BE2C (cell line): ENCODE data around the gene TFAP2B.

Source experiments
- DNase-seq: peaks from one replicate; pipeline ENCODE4 v3.0.0-alpha.2; 2020
- H3K27me3 ChIP-seq: fragments of 250-450 bp; sonication (Bioruptor Pico); 2 replicates; pipeline ENCODE4 v1.5.1; 2020; ENCODE audit warnings: mild to moderate bottlenecking
- H3K36me3 ChIP-seq: fragments of 250-450 bp; sonication (Bioruptor Pico); 2 replicates; pipeline ENCODE4 v1.5.1; 2020; ENCODE audit warnings: mild to moderate bottlenecking
- H3K4me1 ChIP-seq: fragments of 250-450 bp; sonication (Bioruptor Pico); 2 replicates; pipeline ENCODE4 v1.5.1; 2020
- H3K4me3 ChIP-seq: 2 replicates; pipeline ENCODE4 v1.5.1; 2011; ENCODE audit warnings: low read depth, low read length
- H3K9me3 ChIP-seq: fragments of 250-450 bp; sonication (Bioruptor Pico); 2 replicates; pipeline ENCODE4 v1.5.1; 2020
- TF ChIP-seq, protein P1 (sequence below): IDR thresholded peaks from 2 replicates; pipeline ENCODE4 v1.5.1; 2012; ENCODE audit warnings: mild to moderate bottlenecking, low read depth, low read length

TFAP2B gene

DNA sequence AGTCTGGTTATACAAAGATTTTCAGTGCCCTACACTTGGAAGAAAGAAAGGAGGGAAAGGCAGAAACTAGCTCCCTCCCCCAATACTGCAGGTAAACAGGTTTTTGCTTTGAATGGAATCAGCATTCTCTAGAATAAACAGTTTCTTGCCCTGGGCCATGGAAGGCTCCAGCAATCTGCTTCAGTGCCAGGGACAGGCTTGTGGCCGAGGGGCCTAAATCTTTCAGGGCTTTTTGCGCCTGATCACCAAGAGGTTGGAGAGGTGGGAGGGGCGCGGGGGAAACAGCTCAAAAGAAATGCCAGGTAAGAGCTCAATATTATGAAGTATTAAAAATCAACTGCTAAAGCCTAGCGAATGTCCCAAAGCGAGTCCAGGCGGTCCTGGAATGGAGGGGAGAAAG is 23.8 kb downstream of the TFAP2B start:
- no peaks in the 10 kb centered on the region for H3K27me3 ChIP-seq
- H3K4me3 ChIP-seq: no peak overlapping the region
- H3K4me1 ChIP-seq: no peaks in the 10 kb centered on the region; the same call in 1 of the 2 replicates
- TF ChIP-seq, protein P1, sequence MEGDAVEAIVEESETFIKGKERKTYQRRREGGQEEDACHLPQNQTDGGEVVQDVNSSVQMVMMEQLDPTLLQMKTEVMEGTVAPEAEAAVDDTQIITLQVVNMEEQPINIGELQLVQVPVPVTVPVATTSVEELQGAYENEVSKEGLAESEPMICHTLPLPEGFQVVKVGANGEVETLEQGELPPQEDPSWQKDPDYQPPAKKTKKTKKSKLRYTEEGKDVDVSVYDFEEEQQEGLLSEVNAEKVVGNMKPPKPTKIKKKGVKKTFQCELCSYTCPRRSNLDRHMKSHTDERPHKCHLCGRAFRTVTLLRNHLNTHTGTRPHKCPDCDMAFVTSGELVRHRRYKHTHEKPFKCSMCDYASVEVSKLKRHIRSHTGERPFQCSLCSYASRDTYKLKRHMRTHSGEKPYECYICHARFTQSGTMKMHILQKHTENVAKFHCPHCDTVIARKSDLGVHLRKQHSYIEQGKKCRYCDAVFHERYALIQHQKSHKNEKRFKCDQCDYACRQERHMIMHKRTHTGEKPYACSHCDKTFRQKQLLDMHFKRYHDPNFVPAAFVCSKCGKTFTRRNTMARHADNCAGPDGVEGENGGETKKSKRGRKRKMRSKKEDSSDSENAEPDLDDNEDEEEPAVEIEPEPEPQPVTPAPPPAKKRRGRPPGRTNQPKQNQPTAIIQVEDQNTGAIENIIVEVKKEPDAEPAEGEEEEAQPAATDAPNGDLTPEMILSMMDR: no peak
- DNase-seq: no peak
- H3K36me3 ChIP-seq: peaks cover 74% of the 10 kb centered on the region
- H3K9me3 ChIP-seq: no peaks in the 10 kb centered on the region

DNA sequence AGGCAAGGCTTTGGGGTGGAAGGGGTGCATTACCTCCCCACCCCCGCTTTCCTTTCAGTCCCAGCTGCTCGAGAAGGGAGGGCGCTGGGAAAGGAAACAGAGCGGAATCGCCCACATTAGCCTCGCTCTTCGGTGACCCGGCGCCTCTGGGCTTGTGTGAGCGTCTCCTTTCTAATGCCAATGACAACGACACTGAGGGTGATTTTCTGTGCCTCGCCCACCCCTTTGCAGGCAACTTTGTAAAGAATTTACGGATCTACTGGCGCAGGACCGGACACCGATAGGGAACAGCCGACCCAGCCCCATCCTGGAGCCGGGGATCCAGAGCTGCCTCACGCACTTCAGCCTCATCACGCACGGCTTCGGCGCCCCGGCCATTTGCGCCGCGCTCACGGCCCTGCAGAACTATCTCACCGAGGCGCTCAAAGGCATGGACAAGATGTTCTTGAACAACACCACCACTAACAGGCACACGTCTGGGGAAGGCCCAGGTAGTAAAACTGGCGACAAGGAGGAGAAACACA is 24.3 kb downstream of the TFAP2B start:
- no peak for DNase-seq
- no peaks in the 10 kb centered on the region for H3K27me3 ChIP-seq
- H3K4me3 ChIP-seq: no peak overlapping the region
- H3K36me3 ChIP-seq: peaks cover 70% of the 10 kb centered on the region
- H3K4me1 ChIP-seq: no peaks in the 10 kb centered on the region; the same call in 1 of the 2 replicates
- TF ChIP-seq, protein P1: no peak
- H3K9me3 ChIP-seq: no peaks in the 10 kb centered on the region

DNA sequence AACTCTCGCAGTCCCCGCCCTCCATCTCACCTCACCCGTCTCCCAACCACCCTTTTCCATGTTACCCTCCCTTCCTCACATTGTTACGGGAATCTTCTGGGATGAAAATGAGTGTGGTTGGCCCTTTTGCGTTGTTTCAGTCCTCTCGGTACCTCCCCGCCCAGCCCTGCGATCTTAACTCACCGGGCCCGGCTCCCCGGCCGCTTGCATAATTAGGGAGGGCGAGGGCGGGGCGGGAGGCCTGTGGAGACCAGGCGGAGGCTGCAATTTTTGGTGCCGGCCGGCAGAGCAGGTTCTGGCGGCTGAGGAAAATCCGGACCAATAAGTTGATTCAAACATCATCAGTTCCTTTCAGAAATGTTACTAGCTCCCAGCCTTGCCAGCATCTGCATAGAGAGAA is 25.2 kb downstream of the TFAP2B start:
- H3K4me1 ChIP-seq: no peaks in the 10 kb centered on the region; the same call in 1 of the 2 replicates

DNA sequence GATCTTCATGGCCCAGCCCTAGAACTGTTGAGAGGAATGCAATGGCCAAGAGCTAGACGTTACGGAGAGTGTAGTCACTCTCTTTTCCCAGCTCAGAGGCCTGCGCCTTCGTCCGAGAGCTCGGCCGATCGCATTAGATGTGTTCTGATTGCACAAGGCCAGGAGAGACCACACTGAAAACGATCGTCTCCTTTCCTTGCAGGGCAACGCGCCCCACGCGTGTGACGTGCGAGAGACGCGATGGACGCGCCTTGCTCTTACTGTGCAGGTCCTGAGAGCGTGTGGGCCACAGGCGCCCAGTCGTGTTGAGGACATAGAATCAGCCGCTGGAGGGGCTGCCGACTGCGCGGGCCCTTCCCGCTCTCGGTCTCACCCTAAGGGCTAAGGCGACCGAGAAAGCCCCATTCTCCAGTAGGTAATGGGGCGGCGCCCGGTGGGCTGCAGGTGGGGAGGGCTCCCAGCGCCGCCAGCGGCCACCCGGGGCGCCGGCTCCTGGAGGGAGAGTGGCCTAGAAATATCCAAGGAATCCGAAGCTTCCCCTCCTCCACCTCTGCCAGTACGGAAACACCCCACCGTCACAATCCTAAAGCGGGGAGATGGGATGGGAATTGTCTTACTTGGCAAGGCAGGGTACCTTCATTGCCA is 26.9 kb downstream of the TFAP2B start:
- TF ChIP-seq, protein P1: no peak
- no peak overlapping the region for H3K4me3 ChIP-seq

More for the DNA sequence above, 25.2 kb downstream of the TFAP2B start:
- Histone ChIP-seq H3K4me3 (no peak overlapping the region), H3K27me3 (no peaks in the 10 kb centered on the region), H3K9me3 (no peaks in the 10 kb centered on the region), H3K36me3 (peaks cover 60% of the 10 kb centered on the region)
- TF ChIP-seq, protein P1: no peak
- no peak for DNase-seq

DNA sequence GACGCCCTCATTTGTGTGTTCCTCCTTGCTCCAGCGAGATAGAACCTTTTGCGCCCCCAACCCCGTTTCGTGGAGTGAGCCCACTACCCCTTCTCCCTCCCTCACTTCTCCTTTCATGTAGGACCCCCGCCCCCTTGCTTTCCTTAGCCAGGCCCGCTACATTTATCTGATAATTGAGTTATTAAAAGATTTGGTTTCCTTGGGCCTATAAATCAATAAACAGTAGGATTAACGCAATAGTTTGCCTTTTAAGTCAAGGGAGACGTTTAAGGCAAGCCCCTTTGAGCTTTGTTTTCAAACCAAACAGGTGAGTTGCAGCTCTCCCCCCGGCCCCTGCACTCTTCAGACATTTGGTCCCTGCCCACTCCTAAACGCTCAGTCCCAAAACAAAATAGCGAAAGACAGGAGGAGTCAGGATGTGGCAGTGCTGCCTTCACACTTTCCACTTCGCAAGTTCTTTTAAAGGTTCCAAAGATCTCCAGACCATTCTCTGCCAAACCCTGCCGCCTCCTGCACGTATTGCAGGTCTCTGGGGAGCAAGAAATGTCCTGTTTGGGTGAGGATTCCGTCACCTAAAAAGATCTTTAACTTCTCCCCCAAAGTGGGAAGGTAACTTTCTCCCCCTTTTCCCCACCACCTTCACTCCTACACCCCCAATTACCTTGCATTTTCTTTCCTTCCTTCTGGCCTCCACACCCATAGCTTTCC is 27.6 kb downstream of the TFAP2B start:
- Histone ChIP-seq H3K9me3 (no peaks in the 10 kb centered on the region), H3K4me3 (no peak overlapping the region), H3K36me3 (peaks cover 37% of the 10 kb centered on the region), H3K4me1 (no peaks in the 10 kb centered on the region; the same call in 1 of the 2 replicates), H3K27me3 (no peaks in the 10 kb centered on the region)
- TF ChIP-seq, protein P1: no peak
- no peak for DNase-seq

More for the DNA sequence above, 26.9 kb downstream of the TFAP2B start:
- no peaks in the 10 kb centered on the region for H3K9me3 ChIP-seq
- H3K4me1 ChIP-seq: no peaks in the 10 kb centered on the region; the same call in 1 of the 2 replicates
- DNase-seq: no peak
- H3K27me3 ChIP-seq: no peaks in the 10 kb centered on the region
- peaks cover 43% of the 10 kb centered on the region for H3K36me3 ChIP-seq

DNA sequence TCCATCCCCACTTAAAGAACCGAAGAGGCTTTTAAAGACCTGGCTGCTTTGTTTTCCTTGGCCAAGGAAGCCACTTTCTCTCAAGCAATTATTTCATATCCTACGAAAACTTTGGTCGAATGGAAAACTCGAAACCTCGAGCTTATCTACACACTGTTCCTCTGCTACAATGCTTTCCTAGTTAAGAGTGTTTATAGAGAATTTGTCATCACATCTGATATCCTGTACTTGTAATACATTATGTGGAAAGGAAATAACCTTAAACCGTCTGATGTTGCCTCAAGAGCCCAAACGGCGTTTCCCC is 28.1 kb downstream of the TFAP2B start:
- TF ChIP-seq, protein P1: no peak
- Histone ChIP-seq H3K27me3 (no peaks in the 10 kb centered on the region), H3K4me1 (no peaks in the 10 kb centered on the region; the same call in 1 of the 2 replicates), H3K36me3 (peaks cover 32% of the 10 kb centered on the region), H3K4me3 (no peak overlapping the region), H3K9me3 (no peaks in the 10 kb centered on the region)
- no peak for DNase-seq
